Measurements from ENCODE around the gene TNNI2. TPM values are rescaled to one million over a fixed set of nuclear protein-coding genes. Genes with fewer than 3 reads are reported as not detected.
"Not testable (repeated sequence)": the region's sequence is repeated elsewhere in the genome, so short reads cannot be mapped to it uniquely, and the experiment has no call there.

The TNNI2 gene
- total RNA-seq, 1 donor: not detected

DNA sequence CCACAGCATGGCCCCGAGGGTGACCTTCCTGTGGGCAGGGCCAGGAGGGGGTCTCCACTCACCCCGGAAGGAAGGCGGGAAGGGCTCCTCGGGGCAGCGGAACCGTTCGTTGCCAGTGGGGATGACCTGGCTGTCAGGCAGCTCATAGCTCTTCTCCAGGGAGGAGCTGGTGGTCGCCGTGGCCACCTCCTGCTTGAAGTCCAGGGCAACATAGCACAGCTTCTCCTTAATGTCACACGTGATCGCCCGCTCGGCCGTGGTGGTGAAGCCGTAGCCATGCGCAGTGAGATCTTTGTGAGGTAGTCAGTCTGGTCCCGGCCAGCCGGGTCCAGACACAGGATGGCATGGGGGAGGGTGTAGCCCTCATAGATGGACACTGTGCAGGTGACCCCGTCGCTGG, 35.5 kb upstream of the TNNI2 start:
- TF ChIP-seq, protein P1, sequence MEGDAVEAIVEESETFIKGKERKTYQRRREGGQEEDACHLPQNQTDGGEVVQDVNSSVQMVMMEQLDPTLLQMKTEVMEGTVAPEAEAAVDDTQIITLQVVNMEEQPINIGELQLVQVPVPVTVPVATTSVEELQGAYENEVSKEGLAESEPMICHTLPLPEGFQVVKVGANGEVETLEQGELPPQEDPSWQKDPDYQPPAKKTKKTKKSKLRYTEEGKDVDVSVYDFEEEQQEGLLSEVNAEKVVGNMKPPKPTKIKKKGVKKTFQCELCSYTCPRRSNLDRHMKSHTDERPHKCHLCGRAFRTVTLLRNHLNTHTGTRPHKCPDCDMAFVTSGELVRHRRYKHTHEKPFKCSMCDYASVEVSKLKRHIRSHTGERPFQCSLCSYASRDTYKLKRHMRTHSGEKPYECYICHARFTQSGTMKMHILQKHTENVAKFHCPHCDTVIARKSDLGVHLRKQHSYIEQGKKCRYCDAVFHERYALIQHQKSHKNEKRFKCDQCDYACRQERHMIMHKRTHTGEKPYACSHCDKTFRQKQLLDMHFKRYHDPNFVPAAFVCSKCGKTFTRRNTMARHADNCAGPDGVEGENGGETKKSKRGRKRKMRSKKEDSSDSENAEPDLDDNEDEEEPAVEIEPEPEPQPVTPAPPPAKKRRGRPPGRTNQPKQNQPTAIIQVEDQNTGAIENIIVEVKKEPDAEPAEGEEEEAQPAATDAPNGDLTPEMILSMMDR (IDR thresholded peaks at IDR 0.05; ENCODE audit: insufficient read depth, low read depth, low read length): no peak
- DNase-seq (ENCODE audit: low read depth): no peak
- no peak overlapping the region for H3K4me3 ChIP-seq (ENCODE audit: low read depth, low read length)

DNA sequence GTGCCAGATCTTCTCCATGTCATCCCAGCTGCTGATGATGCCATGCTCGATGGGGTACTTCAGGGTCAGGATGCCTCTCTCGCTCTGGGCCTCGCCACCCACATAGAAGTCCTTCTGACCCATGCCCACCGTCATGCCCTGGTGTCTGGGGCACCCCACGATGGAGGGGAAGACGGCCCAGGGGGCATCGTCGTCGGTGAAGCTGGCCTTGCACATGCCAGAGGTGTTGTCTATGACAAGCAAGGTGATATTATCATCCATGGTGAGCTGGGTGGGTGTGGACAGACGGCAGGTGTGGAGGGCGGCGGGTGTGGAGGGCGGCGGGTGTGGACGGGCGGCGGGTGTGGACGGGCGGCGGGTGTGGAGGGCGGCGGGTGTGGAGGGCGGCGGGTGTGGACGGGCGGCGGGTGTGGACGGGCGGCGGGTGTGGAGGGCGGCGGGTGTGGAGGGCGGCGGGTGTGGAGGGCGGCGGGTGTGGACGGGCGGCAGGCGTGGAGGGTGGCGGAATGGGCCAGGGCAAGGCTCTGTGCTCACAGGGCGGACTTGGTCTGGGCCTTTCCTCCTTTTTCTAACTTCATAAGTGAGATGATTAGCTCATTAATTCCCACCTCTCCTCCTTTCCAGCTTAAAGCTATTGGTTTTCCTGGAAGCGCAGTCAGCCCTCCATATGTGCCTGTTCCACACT, 34.8 kb upstream of the TNNI2 start:
- DNase-seq (ENCODE audit: low read depth); H3K4me3 ChIP-seq (ENCODE audit: low read depth, low read length): not testable (repeated sequence)

DNA sequence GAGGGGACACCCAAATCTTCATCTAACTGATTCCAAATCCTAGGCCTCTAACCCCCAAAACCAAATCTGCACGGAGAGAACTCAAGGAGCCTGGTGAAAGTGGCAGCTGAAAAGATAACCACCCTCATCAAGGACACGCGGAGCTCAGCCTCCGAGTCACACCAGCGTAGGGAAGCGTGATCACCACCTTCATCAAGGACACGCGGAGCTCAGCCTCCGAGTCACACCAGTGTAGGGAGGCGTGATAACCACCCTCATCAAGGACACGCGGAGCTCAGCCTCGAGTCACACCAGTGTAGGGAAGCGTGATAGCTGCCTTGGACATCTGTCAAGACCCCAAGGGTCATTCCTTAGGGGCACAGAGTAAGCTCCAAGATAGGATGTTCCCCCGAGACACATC, 33.3 kb upstream of the TNNI2 start:
- TF ChIP-seq, protein P1 (IDR thresholded peaks at IDR 0.05; ENCODE audit: insufficient read depth, low read depth, low read length): no peak
- no peak for DNase-seq (ENCODE audit: low read depth)
- H3K4me3 ChIP-seq (ENCODE audit: low read depth, low read length): no peak overlapping the region

DNA sequence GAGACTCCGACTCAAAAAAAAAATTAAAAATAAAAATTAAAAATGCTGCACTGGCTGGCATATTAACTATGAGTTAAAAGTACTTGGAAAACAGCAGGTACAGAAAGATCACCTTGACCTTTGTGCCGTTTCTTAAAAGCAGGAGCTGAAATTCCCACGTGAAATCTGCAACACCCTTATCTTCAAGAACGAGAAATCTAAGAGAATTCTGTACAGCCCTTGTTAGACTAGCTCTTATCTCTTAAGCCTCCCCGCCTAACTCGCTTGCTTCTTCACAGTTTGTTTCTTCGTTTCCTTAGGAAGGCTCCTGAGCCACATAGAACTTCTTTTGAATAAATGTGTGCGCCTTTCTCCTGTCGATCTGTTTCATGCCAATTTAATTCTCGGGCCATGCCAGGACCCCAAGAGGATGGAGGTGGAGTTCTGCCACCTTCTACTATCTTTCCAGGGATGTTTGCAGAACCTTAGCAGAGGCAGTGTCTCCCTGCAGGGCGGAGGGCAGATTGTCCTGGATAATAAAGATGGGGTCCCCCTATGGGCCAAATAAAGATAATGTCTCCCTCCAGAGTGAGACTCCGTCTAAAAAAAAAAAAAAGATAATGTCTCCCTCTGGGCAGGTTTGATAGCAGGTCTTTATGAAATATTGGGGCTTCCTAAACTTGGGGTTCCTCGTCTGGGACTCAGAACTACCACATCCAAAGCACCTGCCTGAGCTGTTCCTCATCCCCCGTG, 31.4 kb upstream of the TNNI2 start:
- no peak for DNase-seq (ENCODE audit: low read depth)
- H3K4me3 ChIP-seq (ENCODE audit: low read depth, low read length): no peak overlapping the region
- TF ChIP-seq, protein P1 (IDR thresholded peaks at IDR 0.05; ENCODE audit: insufficient read depth, low read depth, low read length): no peak

DNA sequence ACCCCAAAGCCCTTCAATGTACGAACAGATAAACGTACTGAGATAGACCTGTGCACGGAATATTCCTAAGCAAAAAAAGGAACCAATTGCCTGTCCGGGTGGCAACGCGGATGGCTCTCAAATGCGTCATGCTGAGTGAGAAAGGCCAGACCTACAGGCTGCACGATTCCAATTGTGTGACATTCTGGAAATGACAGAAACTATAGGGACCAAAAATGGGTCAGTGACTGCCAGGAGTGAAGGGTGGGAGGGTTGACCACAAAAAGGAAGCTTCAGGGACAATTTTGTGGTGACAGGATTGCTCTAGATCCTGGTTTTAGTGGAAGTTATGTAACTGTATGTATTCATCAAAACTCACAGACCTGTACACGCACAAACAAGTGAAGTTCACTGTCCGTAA, 28.0 kb upstream of the TNNI2 start:
- no peak for DNase-seq (ENCODE audit: low read depth)
- TF ChIP-seq, protein P1 (IDR thresholded peaks at IDR 0.05; ENCODE audit: insufficient read depth, low read depth, low read length): no peak
- H3K4me3 ChIP-seq (ENCODE audit: low read depth, low read length): no peak overlapping the region

DNA sequence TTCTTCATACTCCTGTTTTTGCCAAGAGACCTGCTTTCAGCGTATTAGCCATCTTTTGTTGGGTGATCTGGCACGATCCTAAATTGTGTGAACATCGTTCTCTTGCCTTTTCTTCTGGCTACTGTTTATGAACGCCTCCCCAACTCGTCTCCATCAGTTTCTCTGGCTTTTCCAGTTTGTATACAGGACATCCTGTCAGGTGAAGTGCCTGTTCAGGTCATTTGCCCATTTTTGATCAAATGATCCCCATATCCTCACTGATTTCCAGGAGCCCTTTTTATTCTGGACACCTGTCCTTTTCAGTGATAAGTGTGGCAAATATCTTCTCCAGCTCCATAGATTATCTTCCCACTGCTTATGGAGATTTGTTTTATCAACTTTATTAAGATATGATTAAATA, 26.5 kb upstream of the TNNI2 start:
- TF ChIP-seq, protein P1 (IDR thresholded peaks at IDR 0.05; ENCODE audit: insufficient read depth, low read depth, low read length): no peak
- DNase-seq (ENCODE audit: low read depth): no peak
- H3K4me3 ChIP-seq (ENCODE audit: low read depth, low read length): no peak overlapping the region

DNA sequence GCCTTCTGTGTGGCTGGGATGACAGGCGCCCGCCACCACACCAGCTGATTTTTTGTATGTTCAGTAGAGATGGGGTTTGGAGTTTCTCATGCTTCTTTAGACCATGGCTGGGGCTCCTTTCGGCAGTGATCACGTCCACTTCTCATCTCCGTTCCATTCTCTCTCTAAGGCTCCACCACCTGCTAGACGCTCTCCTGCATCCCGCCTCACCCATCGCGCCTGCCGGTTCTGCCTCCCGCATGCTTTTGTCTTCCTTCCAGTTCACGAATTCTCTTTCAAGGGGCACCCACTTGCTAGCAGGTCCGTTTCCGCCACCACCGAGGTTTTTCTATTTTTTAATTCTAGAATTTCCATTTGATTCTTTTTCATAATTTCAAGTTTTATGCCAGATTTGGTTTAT, 26.0 kb upstream of the TNNI2 start:
- TF ChIP-seq, protein P1 (IDR thresholded peaks at IDR 0.05; ENCODE audit: insufficient read depth, low read depth, low read length): no peak
- DNase-seq (ENCODE audit: low read depth): no peak

DNA sequence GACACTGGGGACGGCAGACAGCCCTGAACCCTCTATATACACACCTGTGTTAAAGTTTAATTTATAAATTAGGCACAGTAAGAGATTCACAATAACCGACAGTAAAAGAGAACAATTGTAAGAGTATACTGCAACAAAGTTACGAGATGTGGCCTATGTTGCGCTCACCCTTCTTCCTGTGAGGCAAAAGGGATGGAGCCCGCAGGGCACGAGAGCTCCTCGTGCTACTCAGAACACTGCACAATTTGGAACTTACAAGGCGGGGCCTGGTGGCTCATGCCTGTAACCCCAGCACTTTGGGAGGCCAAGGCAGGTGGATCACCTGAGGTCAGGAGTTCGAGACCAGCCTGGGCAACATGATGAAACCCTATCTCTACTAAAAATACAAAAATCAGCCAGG, 25.4 kb upstream of the TNNI2 start:
- H3K4me3 ChIP-seq (ENCODE audit: low read depth, low read length); DNase-seq (ENCODE audit: low read depth): not testable (repeated sequence)

More for the DNA sequence above, 26.0 kb upstream of the TNNI2 start:
- no peak overlapping the region for H3K4me3 ChIP-seq (ENCODE audit: low read depth, low read length)
